GM12874 (cell line): ENCODE data around the gene KERA.

ENCODE experiments used
- CTCF ChIP-seq: IDR thresholded peaks from 2 replicates; pipeline ENCODE4 v1.5.1; 2011; ENCODE audit warnings: low read depth, mild to moderate bottlenecking, control low read depth, low read length, moderate library complexity; ENCODE audit not compliant: insufficient read depth

The KERA gene

GRCh38 chr12:91055976-91056375 is 1.8 kb downstream of the KERA start:
- TF ChIP-seq CTCF = no peak

GRCh38 chr12:91053951-91054715 is 3.7 kb downstream of the KERA start:
- TF ChIP-seq CTCF = no peak

GRCh38 chr12:91052026-91052425 is 5.8 kb downstream of the KERA start:
- TF ChIP-seq CTCF = no peak

GRCh38 chr12:91044586-91044985 is 13.2 kb downstream of the KERA start:
- no peak for TF ChIP-seq CTCF

GRCh38 chr12:91043408-91043807 is 14.4 kb downstream of the KERA start:
- TF ChIP-seq CTCF = no peak

GRCh38 chr12:91040096-91040755 is 17.6 kb downstream of the KERA start:
- no peak for TF ChIP-seq CTCF

GRCh38 chr12:91037276-91037675 is 20.5 kb downstream of the KERA start:
- no peak for TF ChIP-seq CTCF
